B cell (primary cell): Measurements from ENCODE around the gene TRMT1L.

Source experiments
- EZH2 ChIP-seq: IDR thresholded peaks from 2 replicates; pipeline ENCODE4 v1.6.1; 2012; ENCODE audit warnings: borderline replicate concordance, low read depth, mild to moderate bottlenecking, moderate library complexity, low read length; ENCODE audit not compliant: insufficient read depth, poor library complexity, severe bottlenecking
- TF ChIP-seq, protein P1 (sequence below): fragments of 200-600 bp; IDR thresholded peaks from one replicate; pipeline ENCODE4 v1.8.0; 2022; ENCODE audit warnings: antibody characterized with exemption, mild to moderate bottlenecking

GRCh38 chr1:185112356-185112755 lies 44.4 kb downstream of the TRMT1L start:
- TF ChIP-seq, protein P1, sequence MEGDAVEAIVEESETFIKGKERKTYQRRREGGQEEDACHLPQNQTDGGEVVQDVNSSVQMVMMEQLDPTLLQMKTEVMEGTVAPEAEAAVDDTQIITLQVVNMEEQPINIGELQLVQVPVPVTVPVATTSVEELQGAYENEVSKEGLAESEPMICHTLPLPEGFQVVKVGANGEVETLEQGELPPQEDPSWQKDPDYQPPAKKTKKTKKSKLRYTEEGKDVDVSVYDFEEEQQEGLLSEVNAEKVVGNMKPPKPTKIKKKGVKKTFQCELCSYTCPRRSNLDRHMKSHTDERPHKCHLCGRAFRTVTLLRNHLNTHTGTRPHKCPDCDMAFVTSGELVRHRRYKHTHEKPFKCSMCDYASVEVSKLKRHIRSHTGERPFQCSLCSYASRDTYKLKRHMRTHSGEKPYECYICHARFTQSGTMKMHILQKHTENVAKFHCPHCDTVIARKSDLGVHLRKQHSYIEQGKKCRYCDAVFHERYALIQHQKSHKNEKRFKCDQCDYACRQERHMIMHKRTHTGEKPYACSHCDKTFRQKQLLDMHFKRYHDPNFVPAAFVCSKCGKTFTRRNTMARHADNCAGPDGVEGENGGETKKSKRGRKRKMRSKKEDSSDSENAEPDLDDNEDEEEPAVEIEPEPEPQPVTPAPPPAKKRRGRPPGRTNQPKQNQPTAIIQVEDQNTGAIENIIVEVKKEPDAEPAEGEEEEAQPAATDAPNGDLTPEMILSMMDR = no peak
- TF ChIP-seq EZH2 = no peak
